ENCODE measurements around the gene TIMM21.

GRCh38 chr18:74137920-74138538, 10.3 kb upstream of the TIMM21 start:
- TF ChIP-seq CTCF (IDR thresholded peaks at IDR 0.05) (no peak), POLR2A (IDR thresholded peaks at IDR 0.05) (no peak)

Data from lower leg skin (tissue), 3 donors.